Activated CD4-positive, alpha-beta T cell treated with anti-CD3 and anti-CD28 coated beads, Interleukin-2, amount 10 ng/mL, durations not matched to agents 7 days and 5 days (primary cell): ENCODE measurements around the gene VEPH1. TPM values are rescaled to one million over a fixed set of nuclear protein-coding genes. Genes with fewer than 3 reads are reported as not detected.

ENCODE experiments used
- CTCF ChIA-PET: fragments of 350-600 bp; sonication (Branson Sonifier 250); formaldehyde crosslinking; loops from one replicate; lab custom pipeline; 2021; ENCODE audit warnings: antibody characterized with exemption; lab: Charles Lee
- POLR2A ChIA-PET: fragments of 350-600 bp; sonication (Branson Sonifier 250); formaldehyde crosslinking; loops from one replicate; lab custom pipeline; 2021; ENCODE audit warnings: antibody characterized with exemption; lab: Charles Lee
- DNase-seq: peaks from one replicate; pipeline ENCODE4 v3.0.0-alpha.2; 2020
- H3K27ac Mint-ChIP-seq: one replicate; pipeline ENCODE4 v1.8.0; 2021; ENCODE audit warnings: mild to moderate bottlenecking, moderate library complexity, mixed read lengths
- H3K27me3 Mint-ChIP-seq: one replicate; pipeline ENCODE4 v1.8.0; 2021; ENCODE audit warnings: mixed read lengths
- H3K36me3 Mint-ChIP-seq: one replicate; pipeline ENCODE4 v1.8.0; 2021; ENCODE audit warnings: low read depth, mixed read lengths
- H3K4me1 Mint-ChIP-seq: one replicate; pipeline ENCODE4 v1.8.0; 2021; ENCODE audit warnings: mixed read lengths
- H3K4me3 Mint-ChIP-seq: one replicate; pipeline ENCODE4 v1.8.0; 2021; ENCODE audit warnings: mild to moderate bottlenecking, moderate library complexity, mixed read lengths
- H3K9me3 Mint-ChIP-seq: one replicate; pipeline ENCODE4 v1.8.0; 2021; ENCODE audit warnings: mixed read lengths
- total RNA-seq, 2 experiments: library from RNA; stranded (reverse); gene quantifications; one replicate each; pipeline ENCODE4 v1.2.3, GENCODE V29; 2021

The VEPH1 gene
- not detected for total RNA-seq

- ChIA-PET POLR2A (no interaction called here), CTCF (interaction anchor here (0.6 kb wide), 1 partner anchor 604 kb away, joined by 3 read pairs; no protein-coding TSS in a partner anchor)
- peaks cover 34% of the 10 kb centered on the region for H3K27me3 Mint-ChIP-seq
- H3K4me1 Mint-ChIP-seq, result no peaks in the 10 kb centered on the region
- no peak within 1 kb of the TSS for H3K27ac Mint-ChIP-seq
- no peaks in the 10 kb centered on the region for H3K9me3 Mint-ChIP-seq
- H3K4me3 Mint-ChIP-seq, result no peak within 1 kb of the TSS
- no peaks in the 10 kb centered on the region for H3K36me3 Mint-ChIP-seq
- DNase-seq, result no peak
Observed at GRCh38 chr3:157502916-157503595, at the start of gene VEPH1. VEPH1 (minus strand) TSS chr3:157503416; CDS start chr3:157495349, 8,067 bp downstream.

DNA sequence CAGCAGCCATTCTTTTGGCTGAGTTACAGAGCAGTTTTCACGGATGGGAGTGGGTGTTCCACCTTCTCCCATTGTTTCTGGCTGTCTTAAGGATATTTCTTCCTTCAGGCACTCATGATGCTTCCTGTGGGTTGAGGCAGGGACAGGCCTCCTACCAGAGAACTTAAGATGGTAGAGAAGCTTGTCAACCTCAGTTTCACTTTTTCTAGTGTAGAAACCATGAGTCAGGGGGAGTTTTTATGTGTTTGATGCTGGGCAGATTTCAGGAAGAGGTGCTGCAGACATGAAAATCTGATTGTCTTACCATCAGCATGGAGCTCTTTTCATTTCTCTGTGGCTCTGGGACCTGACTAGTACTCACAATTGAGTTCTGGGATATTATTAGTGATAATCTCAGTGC lies 48.7 kb upstream of the VEPH1 start:
- H3K36me3 Mint-ChIP-seq, result no peaks in the 10 kb centered on the region
- peaks cover 32% of the 10 kb centered on the region for H3K27me3 Mint-ChIP-seq
- H3K9me3 Mint-ChIP-seq, result peaks cover 3% of the 10 kb centered on the region
- no peak overlapping the region for H3K4me3 Mint-ChIP-seq
- no peaks in the 10 kb centered on the region for H3K4me1 Mint-ChIP-seq
- ChIA-PET CTCF (interaction anchor here (0.9 kb wide), 1 partner anchor 22 kb away, joined by 3 read pairs; no protein-coding TSS in a partner anchor), POLR2A (no interaction called here)
- no peak overlapping the region for H3K27ac Mint-ChIP-seq
- no peak for DNase-seq

- DNase-seq, result no peak
- POLR2A ChIA-PET, result no interaction called here
- Mint-ChIP-seq H3K27ac (no peak overlapping the region), H3K9me3 (peaks cover 3% of the 10 kb centered on the region), H3K27me3 (peaks cover 27% of the 10 kb centered on the region), H3K4me1 (no peaks in the 10 kb centered on the region), H3K4me3 (no peak overlapping the region), H3K36me3 (no peaks in the 10 kb centered on the region)
- CTCF ChIA-PET, result no interaction called here
Observed at GRCh38 chr3:157549498-157549897, 46.3 kb upstream of the VEPH1 start.

GRCh38 chr3:157544501-157545130 lies 41.4 kb upstream of the VEPH1 start:
- DNase-seq, result no peak
- H3K36me3 Mint-ChIP-seq, result no peaks in the 10 kb centered on the region
- ChIA-PET CTCF (interaction anchor here (0.5 kb wide), 1 partner anchor 1832 kb away, joined by 3 read pairs; no protein-coding TSS in a partner anchor), POLR2A (no interaction called here)
- peaks cover 38% of the 10 kb centered on the region for H3K27me3 Mint-ChIP-seq
- H3K27ac Mint-ChIP-seq, result no peak overlapping the region
- H3K9me3 Mint-ChIP-seq, result no peaks in the 10 kb centered on the region
- no peak overlapping the region for H3K4me3 Mint-ChIP-seq
- no peaks in the 10 kb centered on the region for H3K4me1 Mint-ChIP-seq

- H3K4me3 Mint-ChIP-seq, result no peak overlapping the region
- CTCF ChIA-PET, result interaction anchor here (1.0 kb wide), 1 partner anchor 16 kb away, joined by 3 read pairs; no protein-coding TSS in a partner anchor
- POLR2A ChIA-PET, result interaction anchor here (0.6 kb wide), 1 partner anchor 11 kb away, joined by 3 read pairs; no protein-coding TSS in a partner anchor
Observed at GRCh38 chr3:157543501-157544035, 40.4 kb upstream of the VEPH1 start.

GRCh38 chr3:157542711-157543500 lies 39.7 kb upstream of the VEPH1 start:
- no peak for DNase-seq
- ChIA-PET POLR2A (interaction anchor here (0.6 kb wide), 1 partner anchor 11 kb away, joined by 3 read pairs; no protein-coding TSS in a partner anchor), CTCF (interaction anchor here (1.0 kb wide), 1 partner anchor 15 kb away, joined by 3 read pairs; no protein-coding TSS in a partner anchor)
- no peaks in the 10 kb centered on the region for H3K9me3 Mint-ChIP-seq
- H3K36me3 Mint-ChIP-seq, result no peaks in the 10 kb centered on the region
- H3K4me3 Mint-ChIP-seq, result no peak overlapping the region
- peaks cover 26% of the 10 kb centered on the region for H3K27me3 Mint-ChIP-seq
- H3K27ac Mint-ChIP-seq, result no peak overlapping the region
- H3K4me1 Mint-ChIP-seq, result no peaks in the 10 kb centered on the region

More at GRCh38 chr3:157543501-157544035, 40.4 kb upstream of the VEPH1 start:
- H3K36me3 Mint-ChIP-seq, result no peaks in the 10 kb centered on the region
- H3K4me1 Mint-ChIP-seq, result no peaks in the 10 kb centered on the region
- H3K9me3 Mint-ChIP-seq, result no peaks in the 10 kb centered on the region
- H3K27ac Mint-ChIP-seq, result no peak overlapping the region
- H3K27me3 Mint-ChIP-seq, result peaks cover 32% of the 10 kb centered on the region
- DNase-seq, result no peak

DNA sequence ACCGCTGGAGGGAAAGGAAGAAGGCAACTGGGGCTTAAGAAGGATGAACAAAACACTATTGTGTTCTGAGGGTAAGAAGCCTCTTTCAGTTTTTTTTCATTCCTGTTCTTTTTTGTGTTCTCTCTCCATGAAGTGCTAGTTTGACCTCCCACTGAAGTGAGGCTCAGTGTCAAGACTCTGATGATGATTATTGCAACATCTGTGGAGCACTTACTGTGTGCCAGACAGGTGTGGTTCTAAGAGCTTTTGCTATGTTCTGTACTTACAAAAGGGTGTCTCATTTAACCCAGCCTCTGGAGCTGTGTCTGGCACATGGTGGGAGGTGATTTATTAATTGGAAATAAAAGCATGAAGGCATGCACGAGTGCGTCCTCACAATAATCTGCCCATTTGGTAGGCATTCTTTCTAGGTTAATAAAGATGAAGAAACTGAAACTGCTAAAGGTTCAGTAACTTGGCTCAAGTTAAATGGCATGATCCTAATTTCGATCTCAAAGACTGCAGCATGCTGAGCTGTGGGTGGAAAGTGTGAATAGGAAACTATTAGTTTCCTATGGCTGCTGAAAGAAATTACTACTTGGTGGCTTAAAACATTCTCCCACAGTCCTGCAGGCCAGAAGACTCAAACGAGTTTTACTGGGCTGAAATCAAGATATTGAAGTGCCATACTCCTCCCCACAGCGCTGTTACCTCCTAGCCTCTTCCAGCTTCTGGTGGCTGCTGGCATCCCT lies 38.5 kb upstream of the VEPH1 start:
- no peaks in the 10 kb centered on the region for H3K36me3 Mint-ChIP-seq
- H3K27me3 Mint-ChIP-seq, result peaks cover 23% of the 10 kb centered on the region
- H3K27ac Mint-ChIP-seq, result no peak overlapping the region
- no peak overlapping the region for H3K4me3 Mint-ChIP-seq
- H3K9me3 Mint-ChIP-seq, result no peaks in the 10 kb centered on the region
- POLR2A ChIA-PET, result no interaction called here
- CTCF ChIA-PET, result interaction anchor here (0.6 kb wide), 1 partner anchor 39 kb away, joined by 3 read pairs; no protein-coding TSS in a partner anchor
- no peaks in the 10 kb centered on the region for H3K4me1 Mint-ChIP-seq
- no peak for DNase-seq

DNA sequence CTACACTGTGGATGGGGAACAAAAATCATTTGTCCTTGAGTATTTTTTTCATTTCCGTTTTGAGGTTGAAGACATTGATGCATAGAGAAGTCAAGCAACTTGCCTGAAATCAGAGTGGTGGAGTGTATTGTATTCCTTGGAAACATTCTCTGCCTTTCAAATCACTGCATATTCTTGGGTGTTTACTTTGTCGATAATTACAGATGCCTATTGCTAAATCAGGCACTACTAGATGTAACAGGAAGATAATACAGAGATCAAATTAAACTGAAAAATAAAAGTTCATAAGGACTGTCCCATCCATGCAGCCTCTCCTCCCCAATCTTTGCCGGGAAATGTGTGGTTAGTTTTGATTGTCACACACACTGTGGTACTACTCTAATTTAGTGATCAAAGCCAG lies 37.4 kb upstream of the VEPH1 start:
- POLR2A ChIA-PET, result no interaction called here
- CTCF ChIA-PET, result no interaction called here

GRCh38 chr3:157535667-157536066 lies 32.5 kb upstream of the VEPH1 start:
- H3K27ac Mint-ChIP-seq, result no peak overlapping the region
- ChIA-PET POLR2A (no interaction called here), CTCF (no interaction called here)
- DNase-seq, result no peak
- H3K9me3 Mint-ChIP-seq, result no peaks in the 10 kb centered on the region
- no peak overlapping the region for H3K4me3 Mint-ChIP-seq
- H3K4me1 Mint-ChIP-seq, result no peaks in the 10 kb centered on the region
- peaks cover 14% of the 10 kb centered on the region for H3K27me3 Mint-ChIP-seq
- H3K36me3 Mint-ChIP-seq, result no peaks in the 10 kb centered on the region

More for the DNA sequence above, 37.4 kb upstream of the VEPH1 start:
- H3K4me3 Mint-ChIP-seq, result no peak overlapping the region
- peaks cover 29% of the 10 kb centered on the region for H3K27me3 Mint-ChIP-seq
- no peak for DNase-seq
- H3K9me3 Mint-ChIP-seq, result no peaks in the 10 kb centered on the region
- H3K4me1 Mint-ChIP-seq, result no peaks in the 10 kb centered on the region
- H3K27ac Mint-ChIP-seq, result no peak overlapping the region
- H3K36me3 Mint-ChIP-seq, result no peaks in the 10 kb centered on the region

GRCh38 chr3:157534725-157535161 lies 31.5 kb upstream of the VEPH1 start:
- Mint-ChIP-seq H3K4me3 (no peak overlapping the region), H3K27ac (no peak overlapping the region), H3K36me3 (no peaks in the 10 kb centered on the region), H3K9me3 (no peaks in the 10 kb centered on the region), H3K4me1 (no peaks in the 10 kb centered on the region), H3K27me3 (peaks cover 13% of the 10 kb centered on the region)
- POLR2A ChIA-PET, result no interaction called here
- no peak for DNase-seq
- CTCF ChIA-PET, result interaction anchor here (1.1 kb wide), 1 partner anchor 72 kb away, joined by 3 read pairs; no protein-coding TSS in a partner anchor

DNA sequence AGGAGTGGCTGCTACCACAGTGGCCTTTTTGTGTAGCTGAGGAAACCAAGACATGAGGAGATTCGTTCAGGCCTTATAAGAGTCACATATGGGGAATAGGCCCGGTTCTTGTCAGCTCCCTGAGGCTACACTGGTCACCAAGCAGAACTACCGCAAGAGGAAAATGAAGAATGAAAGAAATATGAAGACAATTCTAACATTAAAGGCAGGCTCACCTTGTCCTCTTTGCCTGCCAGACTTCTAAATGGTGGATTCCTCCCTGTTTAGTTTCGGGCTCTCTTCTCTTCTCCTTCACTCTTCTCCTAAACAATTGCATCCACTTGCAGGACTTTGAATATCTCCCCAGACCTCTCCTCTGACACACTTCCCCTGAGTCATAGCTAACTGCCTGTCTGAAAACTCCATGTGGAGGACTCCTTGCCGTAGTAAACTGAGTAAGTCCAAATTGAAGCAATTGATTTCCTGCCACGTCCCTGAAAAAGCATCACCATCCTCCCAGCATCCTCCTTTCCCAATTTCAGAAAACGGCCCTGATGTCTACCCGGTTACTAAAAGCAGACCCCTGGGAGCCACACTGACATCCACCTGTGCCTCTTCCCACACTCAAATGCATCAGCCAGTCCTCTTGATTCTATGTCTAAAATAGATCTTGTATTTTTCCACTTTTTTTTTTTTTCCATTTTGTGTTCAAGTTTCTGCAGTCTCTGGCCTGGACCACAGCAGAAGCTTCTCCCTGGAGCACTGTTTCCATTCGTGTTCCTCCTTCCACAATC lies 30.3 kb upstream of the VEPH1 start:
- H3K4me1 Mint-ChIP-seq, result no peaks in the 10 kb centered on the region
- no peak for DNase-seq
- ChIA-PET CTCF (interaction anchor here (1.1 to 3.8 kb wide), 3 partner anchors 11 to 40 kb away, joined by 5 to 21 read pairs (median 5); no protein-coding TSS in a partner anchor), POLR2A (no interaction called here)
- H3K27ac Mint-ChIP-seq, result no peak overlapping the region
- H3K27me3 Mint-ChIP-seq, result peaks cover 13% of the 10 kb centered on the region
- no peaks in the 10 kb centered on the region for H3K36me3 Mint-ChIP-seq
- H3K9me3 Mint-ChIP-seq, result no peaks in the 10 kb centered on the region
- no peak overlapping the region for H3K4me3 Mint-ChIP-seq
